Activated naive CD8-positive, alpha-beta T cell treated with anti-CD3 and anti-CD28 coated beads, Interleukin-2, amount 50 U/mL, for 24 hours (primary cell): Measurements from ENCODE around the gene MPP7.

Experiments
- ATAC-seq: fragments of 150-1000 bp; cut with Tn5 transposase; one replicate; pipeline ENCODE4 v1.10.0; 2021
- DNase-seq: peaks from one replicate; pipeline ENCODE4 v3.0.0; 2021
- H3K27ac Mint-ChIP-seq: one replicate; pipeline ENCODE4 v1.8.0; 2021; ENCODE audit warnings: mild to moderate bottlenecking, mixed read lengths
- H3K27me3 Mint-ChIP-seq: one replicate; pipeline ENCODE4 v1.8.0; 2021; ENCODE audit warnings: mixed read lengths
- H3K36me3 Mint-ChIP-seq: one replicate; pipeline ENCODE4 v1.8.0; 2021; ENCODE audit warnings: low read depth, mixed read lengths
- H3K4me1 Mint-ChIP-seq: one replicate; pipeline ENCODE4 v1.8.0; 2021; ENCODE audit warnings: mixed read lengths
- H3K4me3 Mint-ChIP-seq: one replicate; pipeline ENCODE4 v1.8.0; 2021; ENCODE audit warnings: mild to moderate bottlenecking, moderate library complexity, mixed read lengths
- H3K9me3 Mint-ChIP-seq: one replicate; pipeline ENCODE4 v1.8.0; 2021; ENCODE audit warnings: mixed read lengths

MPP7 gene

GRCh38 chr10:28266449-28267224 lies 36.2 kb downstream of the MPP7 start:
- Mint-ChIP-seq H3K36me3 (no peaks in the 10 kb centered on the region), H3K27ac (no peak overlapping the region), H3K27me3 (no peaks in the 10 kb centered on the region), H3K9me3 (no peaks in the 10 kb centered on the region), H3K4me3 (no peak overlapping the region), H3K4me1 (peaks cover 6% of the 10 kb centered on the region)
- DNase-seq (no peak), ATAC-seq (no peak)

GRCh38 chr10:28263136-28263857 lies 39.6 kb downstream of the MPP7 start:
- Mint-ChIP-seq H3K27me3 (no peaks in the 10 kb centered on the region), H3K4me3 (no peak overlapping the region), H3K27ac (no peak overlapping the region), H3K4me1 (peaks cover 19% of the 10 kb centered on the region), H3K36me3 (no peaks in the 10 kb centered on the region), H3K9me3 (no peaks in the 10 kb centered on the region)
- DNase-seq (no peak), ATAC-seq (no peak)

DNA sequence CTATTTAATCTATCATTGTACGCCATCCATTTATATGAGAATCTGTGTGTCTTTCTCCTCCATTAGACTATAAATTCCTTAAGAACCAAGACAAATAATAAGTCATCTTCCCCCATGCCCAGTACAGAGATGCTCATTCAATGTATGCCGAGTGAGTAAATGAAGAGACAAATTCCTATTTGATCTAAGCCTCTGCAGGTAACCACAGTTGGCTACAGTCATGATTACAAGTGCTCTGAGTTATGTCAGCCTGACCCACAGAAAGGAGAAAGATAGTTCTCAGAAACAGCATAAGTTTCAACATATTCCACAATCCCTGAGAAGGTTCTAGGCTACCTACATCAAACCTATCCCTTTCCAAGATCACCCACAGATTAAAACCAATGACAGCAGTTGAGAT lies 46.1 kb downstream of the MPP7 start:
- H3K36me3 Mint-ChIP-seq: no peaks in the 10 kb centered on the region
- H3K4me3 Mint-ChIP-seq: no peak overlapping the region
- no peaks in the 10 kb centered on the region for H3K9me3 Mint-ChIP-seq
- no peak for DNase-seq
- no peak for ATAC-seq
- no peaks in the 10 kb centered on the region for H3K27me3 Mint-ChIP-seq
- peaks cover 23% of the 10 kb centered on the region for H3K4me1 Mint-ChIP-seq
- no peak overlapping the region for H3K27ac Mint-ChIP-seq

GRCh38 chr10:28254290-28254985 lies 48.4 kb downstream of the MPP7 start:
- no peaks in the 10 kb centered on the region for H3K27me3 Mint-ChIP-seq

GRCh38 chr10:28253169-28253785 lies 49.6 kb downstream of the MPP7 start:
- Mint-ChIP-seq H3K9me3 (no peaks in the 10 kb centered on the region), H3K4me3 (no peak overlapping the region), H3K27ac (no peak overlapping the region), H3K36me3 (no peaks in the 10 kb centered on the region), H3K4me1 (peaks cover 13% of the 10 kb centered on the region), H3K27me3 (no peaks in the 10 kb centered on the region)
- no peak for DNase-seq
- ATAC-seq: no peak

More at GRCh38 chr10:28254290-28254985, 48.4 kb downstream of the MPP7 start:
- H3K4me1 Mint-ChIP-seq: peaks cover 9% of the 10 kb centered on the region
- no peaks in the 10 kb centered on the region for H3K36me3 Mint-ChIP-seq
- H3K27ac Mint-ChIP-seq: no peak overlapping the region
- no peaks in the 10 kb centered on the region for H3K9me3 Mint-ChIP-seq
- no peak overlapping the region for H3K4me3 Mint-ChIP-seq
- ATAC-seq: no peak
- DNase-seq: no peak
